Activated effector memory CD4-positive, alpha-beta T cell treated with anti-CD3 and anti-CD28 coated beads, Interleukin-2, amount 50 U/mL, for 16 hours (primary cell): ENCODE data around the gene SLC66A1.

ENCODE experiments used
- DNase-seq: peaks from one replicate; pipeline ENCODE4 v3.0.0-alpha.2; 2020

The SLC66A1 gene

DNA sequence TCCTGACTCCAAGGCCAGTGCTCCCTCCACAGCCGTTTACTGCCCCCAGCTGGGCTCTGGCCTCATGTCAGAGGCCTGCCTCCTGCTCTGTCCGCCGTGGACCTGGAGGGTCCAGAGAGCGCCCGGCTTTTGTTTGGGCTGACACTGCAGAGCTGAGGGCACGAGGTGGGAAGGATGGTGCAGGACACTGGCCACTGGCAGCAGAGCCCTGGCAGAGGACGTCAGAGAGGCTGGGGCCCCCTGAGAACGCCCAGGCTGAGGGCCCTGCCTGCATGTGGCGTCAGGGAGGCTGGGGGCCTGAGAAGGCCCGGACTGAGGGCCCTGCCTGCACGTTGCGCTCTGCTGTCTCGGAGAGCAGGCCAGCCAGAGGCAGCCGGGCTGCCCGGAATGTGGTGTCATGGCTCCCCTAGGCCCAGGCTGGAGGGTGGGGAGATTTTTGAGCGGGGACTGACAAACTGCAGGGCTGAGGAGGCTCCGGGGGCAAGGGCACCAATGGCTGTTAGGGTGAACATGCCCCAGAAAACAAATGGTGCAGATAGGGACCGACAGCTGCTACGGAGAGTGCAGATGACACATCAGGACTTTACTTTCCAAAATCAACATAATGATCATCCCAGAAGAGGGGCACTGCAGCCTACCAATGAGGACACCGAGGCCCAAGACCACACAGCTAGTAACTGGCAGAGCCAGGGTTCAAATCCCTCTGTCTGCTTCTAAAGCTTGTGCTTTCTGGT, 31.7 kb downstream of the SLC66A1 start:
- no peak for DNase-seq

DNA sequence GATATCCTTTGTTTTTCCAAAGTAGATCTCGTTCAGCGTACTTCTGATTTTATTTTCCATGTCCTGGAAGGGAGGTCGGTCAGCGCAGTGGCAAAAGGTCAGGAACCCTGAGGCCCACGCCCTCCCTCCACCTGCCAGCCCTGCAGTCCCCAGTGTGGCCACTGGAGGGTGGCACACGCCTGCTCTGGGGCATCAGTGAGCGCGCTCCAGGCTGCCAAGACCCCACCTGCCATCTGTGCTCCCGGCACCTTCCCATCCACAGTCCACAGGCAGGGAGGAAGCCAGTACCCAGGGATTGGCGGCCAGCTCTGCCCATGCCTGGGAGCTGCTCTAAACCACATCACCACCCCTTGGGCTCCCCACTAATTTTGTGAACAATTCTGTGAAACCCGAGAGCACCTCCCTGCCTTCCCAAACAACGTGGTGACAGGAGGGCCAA, 32.3 kb downstream of the SLC66A1 start:
- DNase-seq = peak; percentile 78

DNA sequence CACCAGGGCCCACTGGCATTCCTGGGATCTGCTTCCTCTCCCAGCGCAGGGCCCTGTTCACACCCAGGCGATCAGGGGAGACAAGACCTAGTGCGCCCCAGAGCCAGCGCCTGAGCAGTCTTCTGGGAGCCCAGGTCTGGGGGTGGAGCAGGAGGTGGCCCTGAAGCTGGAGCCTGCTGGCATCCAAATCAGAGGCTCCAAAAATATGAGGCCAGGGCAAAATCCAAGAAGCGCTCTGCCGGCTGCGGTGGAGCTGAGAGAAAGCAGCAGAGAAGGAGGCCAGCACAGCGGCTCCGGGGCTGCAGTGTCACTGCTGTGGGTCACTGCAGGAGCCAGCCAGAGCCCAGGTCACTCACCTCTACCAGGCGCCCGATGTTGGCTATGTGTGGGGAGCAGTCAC, 32.7 kb downstream of the SLC66A1 start:
- no peak for DNase-seq

DNA sequence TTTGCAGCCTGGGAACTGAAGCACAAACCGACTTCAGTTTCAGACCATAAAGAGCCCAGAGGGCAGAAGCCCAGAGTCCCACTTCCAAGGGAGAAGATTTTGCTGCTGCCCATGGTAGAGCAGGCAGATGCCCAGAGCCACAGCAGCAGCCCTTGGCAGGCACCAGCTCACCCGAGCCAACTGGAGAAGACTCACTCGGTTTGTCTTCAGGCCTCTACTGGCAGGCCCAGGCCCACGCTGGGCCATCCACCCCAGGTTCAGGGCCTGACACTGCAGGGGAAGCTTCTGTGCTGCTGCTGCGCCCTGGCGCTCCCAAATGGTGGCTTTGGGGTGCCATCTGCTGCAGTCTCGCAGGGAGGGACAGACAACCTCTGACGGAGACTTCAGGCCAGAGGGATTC, 33.3 kb downstream of the SLC66A1 start:
- DNase-seq = no peak

DNA sequence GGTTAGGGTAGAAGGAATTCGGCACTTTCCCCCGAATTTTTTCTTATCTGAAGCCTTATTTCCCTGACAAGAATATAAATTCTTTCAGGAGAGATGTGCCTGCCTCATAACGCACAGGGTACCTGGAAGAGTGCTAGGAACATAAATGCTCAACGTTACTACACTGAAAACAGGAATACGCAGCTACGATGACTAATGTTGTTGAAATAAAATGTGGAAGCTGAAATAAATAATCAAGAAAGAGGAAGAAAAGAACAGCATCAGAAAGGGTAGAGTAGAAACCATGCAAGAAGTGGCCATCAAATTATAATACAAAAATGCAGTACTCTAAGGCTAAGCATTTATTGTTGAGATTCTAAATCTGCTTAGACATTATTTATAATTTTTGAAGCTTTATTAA, 33.9 kb downstream of the SLC66A1 start:
- no peak for DNase-seq

DNA sequence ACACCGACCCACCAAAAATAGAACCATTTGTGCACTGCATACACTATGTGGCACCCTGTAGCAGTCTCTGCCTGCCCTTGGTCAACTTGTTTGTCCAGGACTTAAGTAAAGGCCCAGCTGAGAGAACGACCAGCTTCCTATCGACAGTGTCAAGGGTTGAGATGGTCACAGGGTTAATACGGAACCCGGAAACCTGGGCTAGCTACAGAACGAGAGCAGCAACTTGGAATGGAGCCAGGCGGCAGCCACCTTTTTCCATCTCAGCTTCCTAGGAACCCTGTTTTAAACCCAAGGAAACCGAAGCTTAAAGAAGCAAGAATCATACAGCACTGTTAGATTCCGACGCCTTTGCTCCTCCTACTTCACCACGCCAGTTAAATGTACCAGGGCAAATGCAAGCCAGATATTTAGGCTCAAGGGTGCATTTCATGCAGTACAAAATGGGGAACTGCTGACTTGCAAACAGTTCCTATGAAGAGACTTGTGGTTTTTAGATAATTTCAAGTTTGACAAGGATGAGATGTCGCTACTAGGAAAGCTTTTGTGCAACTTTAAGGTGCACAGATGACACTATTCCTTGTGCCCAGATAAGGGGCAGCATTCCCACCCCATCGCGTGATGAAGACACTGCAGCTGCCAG, 35.5 kb downstream of the SLC66A1 start:
- no peak for DNase-seq

GRCh38 chr1:19348441-19349198, 36.5 kb downstream of the SLC66A1 start:
- no peak for DNase-seq

GRCh38 chr1:19349999-19350398, 37.9 kb downstream of the SLC66A1 start:
- no peak for DNase-seq

GRCh38 chr1:19350566-19350965, 38.4 kb downstream of the SLC66A1 start:
- no peak for DNase-seq

DNA sequence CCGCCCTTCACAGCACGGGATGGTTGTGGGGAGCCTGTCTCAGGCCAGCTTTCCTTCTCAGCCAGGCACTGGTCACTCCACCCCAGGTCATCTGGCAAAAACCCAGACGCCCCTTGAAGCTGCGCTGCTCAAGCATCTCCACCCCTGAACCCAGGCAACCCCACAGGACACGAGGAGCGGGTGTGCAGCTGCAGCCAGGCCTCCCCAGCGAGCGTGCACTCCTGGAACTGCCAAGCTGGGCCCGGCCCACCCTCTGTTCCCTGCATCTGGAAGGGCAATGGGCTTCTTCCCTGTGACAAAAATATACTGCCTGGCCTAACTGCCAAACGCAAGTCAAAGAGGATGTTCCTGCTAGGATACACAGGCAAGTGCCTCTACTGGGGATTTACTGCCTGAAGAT, 39.7 kb downstream of the SLC66A1 start:
- no peak for DNase-seq

DNA sequence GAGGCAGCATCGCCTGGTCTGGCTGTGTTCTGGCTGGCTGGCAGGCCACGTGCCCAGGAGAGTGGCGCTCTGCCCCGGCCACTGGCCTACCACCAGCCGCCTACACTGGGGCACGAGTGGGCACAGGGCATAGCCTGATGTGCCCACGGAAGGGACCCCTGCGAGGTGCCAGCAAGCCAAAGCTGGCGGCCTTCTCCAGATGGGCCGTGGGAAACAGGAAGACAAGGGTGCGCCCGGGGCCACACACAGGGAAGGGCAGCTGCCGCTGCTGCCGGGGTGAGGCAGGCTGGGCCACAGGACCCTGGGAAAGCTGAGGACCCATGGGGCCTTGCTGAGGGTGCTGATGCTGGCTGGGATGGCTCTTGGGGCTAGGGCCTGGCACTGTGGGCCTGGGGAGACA, 40.7 kb downstream of the SLC66A1 start:
- DNase-seq = no peak

GRCh38 chr1:19353596-19353995, 41.5 kb downstream of the SLC66A1 start:
- no peak for DNase-seq

DNA sequence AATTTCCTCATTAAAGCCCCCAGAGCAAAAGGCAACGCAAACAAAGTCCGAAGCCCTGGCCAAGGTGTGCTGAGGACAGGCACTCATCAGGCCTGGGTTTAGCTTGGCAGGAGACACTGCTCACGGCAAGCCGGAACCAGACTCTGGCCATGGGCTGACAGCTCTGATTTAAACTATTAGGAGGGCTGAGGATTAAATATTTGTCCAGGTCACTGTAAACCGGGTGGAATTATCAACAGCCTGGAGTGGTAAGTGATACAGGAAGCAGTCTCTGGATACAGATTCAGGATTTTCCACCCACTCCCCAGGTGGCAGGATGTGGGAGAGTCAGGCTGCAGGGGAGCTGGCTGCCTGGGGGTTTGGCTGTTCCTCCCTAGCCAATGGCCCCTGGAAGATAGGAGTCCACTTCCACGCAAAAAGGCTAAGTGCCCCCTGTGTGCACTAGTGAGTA, 42.4 kb downstream of the SLC66A1 start:
- no peak for DNase-seq

- no peak for DNase-seq
These were observed 44.1 kb downstream of the SLC66A1 start for GRCh38 chr1:19356266-19356665.

- no peak for DNase-seq
These were observed 45.3 kb downstream of the SLC66A1 start for GRCh38 chr1:19357299-19357986.

- no peak for DNase-seq
These were observed 46.6 kb downstream of the SLC66A1 start for GRCh38 chr1:19358710-19359109.

GRCh38 chr1:19359357-19359756, 47.2 kb downstream of the SLC66A1 start:
- DNase-seq = no peak

DNA sequence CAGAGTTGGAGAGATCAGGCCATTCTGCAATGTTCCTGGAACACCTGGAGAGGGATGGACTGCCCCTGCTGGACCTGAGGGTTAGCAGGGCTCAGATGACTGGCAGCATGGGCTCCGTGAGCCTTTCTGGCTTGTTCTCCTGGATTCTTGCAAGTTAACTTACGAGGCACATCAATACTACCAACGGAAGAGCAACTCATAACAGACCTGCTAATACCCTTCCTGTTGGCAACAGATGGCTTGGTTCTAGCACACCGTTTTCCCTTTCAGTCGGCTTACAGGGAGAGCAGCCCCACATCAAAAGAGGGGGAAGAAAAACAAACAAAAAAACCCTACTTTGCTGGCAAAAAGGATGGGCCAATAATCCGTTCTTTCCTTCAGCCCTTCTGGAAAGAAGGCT, 47.9 kb downstream of the SLC66A1 start:
- no peak for DNase-seq

- DNase-seq = no peak
These were observed 48.3 kb downstream of the SLC66A1 start for GRCh38 chr1:19360432-19360831.

DNA sequence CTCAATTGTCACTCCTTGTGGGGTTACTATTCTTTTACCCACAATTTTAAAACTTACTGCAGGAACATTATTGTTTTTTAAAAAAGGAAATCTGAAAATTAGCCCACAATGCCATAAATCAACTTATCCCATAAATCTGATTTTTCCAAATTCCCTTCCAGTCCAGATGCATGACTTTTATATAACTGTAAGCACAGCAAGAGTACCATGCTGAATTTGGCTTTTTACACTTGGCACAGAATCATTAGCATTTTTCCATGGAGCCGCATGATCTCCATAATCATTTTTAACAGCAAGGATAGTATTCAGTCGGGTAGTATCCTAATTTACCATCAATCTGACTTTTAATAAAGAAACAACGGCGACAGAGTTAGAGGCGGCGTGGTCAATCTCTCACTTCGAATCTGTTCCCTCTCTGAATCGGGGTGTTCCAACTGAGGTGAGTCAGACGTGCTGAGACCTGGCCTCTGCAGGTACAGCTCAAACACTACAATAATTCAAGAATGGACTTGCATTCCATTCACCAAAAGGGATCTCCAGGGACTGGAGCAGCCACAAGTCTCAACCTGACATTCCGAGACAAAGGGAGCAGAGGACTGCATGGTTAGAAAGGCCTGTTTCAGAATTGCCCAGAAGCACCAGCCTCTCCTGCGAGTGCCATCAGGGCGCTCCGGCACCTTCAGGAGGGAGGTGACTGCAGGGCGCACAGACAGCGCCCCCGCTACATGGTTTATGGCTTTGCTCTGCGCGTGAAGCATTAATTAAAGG, 48.9 kb downstream of the SLC66A1 start:
- no peak for DNase-seq

DNA sequence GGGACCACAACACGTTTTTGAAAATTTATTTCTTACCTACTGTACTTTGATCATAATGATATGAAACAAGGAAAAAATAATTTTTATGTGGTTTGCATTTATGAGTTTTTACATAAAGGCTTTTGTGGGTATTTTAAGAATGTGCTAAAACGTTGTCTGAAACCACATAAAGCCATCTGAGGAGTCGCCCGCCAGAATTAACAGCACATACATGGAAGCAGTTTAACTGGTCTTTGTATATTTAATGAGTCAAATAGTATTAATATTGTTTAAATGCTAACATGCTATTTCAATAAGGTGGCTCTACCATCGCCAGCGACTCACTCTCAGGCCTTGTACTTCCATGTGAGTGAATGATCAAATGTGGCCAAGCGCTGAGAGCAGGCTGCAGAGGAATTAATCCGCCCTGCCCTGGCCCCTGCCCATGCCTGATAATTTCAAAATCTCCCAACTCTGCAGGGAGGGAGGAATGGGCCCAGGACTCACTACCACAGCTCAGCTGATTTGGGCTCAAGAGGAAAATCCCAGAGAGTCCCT, 49.6 kb downstream of the SLC66A1 start:
- DNase-seq = no peak

DNA sequence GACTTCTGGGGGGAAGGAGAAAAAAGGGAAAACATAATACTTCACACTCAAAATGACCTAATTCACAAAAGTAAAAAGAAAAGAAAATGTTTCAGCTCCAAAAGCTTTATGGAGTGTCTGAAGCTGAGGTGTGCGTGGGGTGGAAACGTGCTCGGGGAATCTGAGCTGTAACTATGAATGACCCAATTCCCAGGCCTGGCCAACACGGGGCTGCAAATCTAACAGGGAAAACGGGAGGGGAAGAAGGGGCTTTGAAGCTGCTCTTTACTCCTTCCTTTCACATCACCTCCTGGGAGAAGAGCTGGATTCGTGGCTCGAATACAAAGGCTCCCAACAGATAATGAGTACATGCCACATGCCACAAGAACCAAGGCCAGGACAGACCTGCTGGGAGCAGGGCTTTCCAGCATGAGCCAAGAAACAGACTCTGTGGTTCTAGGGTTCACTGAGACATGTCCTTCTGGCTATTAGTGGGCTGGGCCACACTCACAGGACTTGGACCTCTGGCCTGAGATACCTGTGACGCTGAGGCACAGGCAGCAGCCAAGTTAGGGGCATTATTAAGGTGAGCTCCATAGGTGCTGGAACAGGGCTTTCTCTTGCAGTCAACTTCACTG, 51.5 kb downstream of the SLC66A1 start:
- no peak for DNase-seq
